GM18858 (cell line): Measurements from ENCODE around the gene MYH9.

ENCODE experiments used
- ATAC-seq: cut with Tn5 transposase; IDR thresholded peaks from one replicate; pipeline ENCODE4 v1.9.1; 2021; ENCODE audit not compliant: unreplicated experiment

Gene MYH9

DNA sequence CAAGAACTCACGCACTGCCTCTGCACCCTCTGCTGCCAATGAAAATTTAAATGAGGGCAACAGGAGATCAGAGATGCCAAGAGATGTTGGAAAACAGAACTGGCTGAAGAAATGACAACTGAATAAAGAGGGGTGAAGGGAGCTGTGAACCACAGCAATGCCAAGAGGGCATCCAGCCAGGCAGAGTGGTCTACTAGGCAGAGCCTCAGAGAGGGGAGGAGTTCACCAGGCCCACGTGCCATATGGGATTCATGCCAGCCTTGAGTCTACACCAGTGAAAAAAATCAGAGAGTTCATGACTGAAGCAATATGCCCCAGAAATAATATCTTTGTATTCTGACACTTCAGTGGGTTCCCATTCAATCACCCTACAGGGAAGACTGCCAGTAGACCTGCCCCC lies 152.8 kb downstream of the MYH9 start:
- no peak for ATAC-seq

DNA sequence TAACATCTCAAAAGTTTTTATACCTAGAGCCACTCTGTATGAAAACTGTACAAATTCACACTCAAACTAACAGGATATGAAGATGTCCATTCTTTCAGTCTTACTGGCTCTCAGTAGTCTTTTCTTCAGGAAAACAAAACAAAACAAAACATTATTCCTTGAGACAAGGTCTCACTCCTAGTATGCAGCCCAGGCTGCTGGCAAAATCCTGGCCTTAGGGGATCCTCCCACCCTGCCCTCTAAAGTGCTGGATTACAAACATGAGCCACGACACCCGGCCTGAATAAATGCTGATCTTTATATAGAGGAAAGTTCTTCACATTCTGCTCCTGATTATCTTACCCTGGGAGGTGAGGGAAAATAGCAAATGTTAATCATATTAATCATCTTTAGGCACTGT lies 153.6 kb downstream of the MYH9 start:
- ATAC-seq, result no peak

- no peak for ATAC-seq
Observed at GRCh38 chr22:36233796-36234195, 154.0 kb downstream of the MYH9 start.

DNA sequence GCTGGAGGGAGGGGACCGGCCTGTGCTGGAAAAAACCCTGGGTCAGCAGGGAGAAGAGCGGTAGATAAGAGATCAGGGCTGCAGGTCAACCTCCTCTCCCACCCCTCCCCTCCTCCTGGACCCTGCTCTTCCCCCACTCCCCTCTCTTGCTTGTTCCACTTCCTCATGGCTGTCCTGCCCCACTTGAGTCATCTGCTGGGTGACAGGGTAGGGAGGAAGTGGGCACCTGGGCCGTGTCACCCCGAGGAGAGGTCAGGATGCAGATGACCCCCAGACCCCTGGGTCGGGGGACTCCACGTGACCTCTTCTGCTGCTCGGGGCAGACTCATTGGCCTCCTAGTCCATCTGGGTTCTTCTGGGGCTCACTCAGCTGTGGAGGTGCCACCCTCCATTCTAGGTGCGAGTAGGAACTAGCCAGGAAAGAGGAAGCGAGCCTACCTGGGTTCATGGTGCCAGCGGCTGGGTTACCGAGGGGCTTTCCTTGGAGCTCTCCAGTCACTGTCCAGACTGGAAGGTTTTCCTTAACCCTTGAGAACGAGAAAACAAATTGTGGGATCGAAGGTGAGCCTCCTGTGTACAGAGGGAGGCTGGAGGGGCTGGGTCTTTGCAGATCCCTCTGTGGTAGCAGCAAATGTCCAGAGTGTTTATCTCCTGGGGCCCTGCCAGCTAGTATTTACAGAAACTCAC lies 154.9 kb downstream of the MYH9 start:
- no peak for ATAC-seq
